ENCODE measurements around the gene ADCY5.

The ADCY5 gene

GRCh38 chr3:123296261-123296660, 152.6 kb downstream of the ADCY5 start:
- no peak for DNase-seq

- no peak for DNase-seq
These were observed 153.0 kb downstream of the ADCY5 start for GRCh38 chr3:123295901-123296250.

- DNase-seq: no peak
These were observed 153.6 kb downstream of the ADCY5 start for GRCh38 chr3:123295171-123295900.

- no peak for DNase-seq
These were observed 154.5 kb downstream of the ADCY5 start for GRCh38 chr3:123294296-123294938.

GRCh38 chr3:123292321-123293310, 156.3 kb downstream of the ADCY5 start:
- DNase-seq: no peak

GRCh38 chr3:123291404-123291803, 157.5 kb downstream of the ADCY5 start:
- DNase-seq: no peak

- no peak for DNase-seq
These were observed 157.9 kb downstream of the ADCY5 start for GRCh38 chr3:123290962-123291361.

GRCh38 chr3:123290107-123290930, 158.6 kb downstream of the ADCY5 start:
- DNase-seq: no peak

GRCh38 chr3:123289391-123290106, 159.3 kb downstream of the ADCY5 start:
- DNase-seq: no peak

GRCh38 chr3:123287962-123288302, 161.0 kb downstream of the ADCY5 start:
- no peak for DNase-seq

GRCh38 chr3:123287051-123287961, 161.6 kb downstream of the ADCY5 start:
- DNase-seq: no peak

GRCh38 chr3:123286308-123287023, 162.4 kb downstream of the ADCY5 start:
- no peak for DNase-seq

GRCh38 chr3:123285931-123286307, 163.0 kb downstream of the ADCY5 start:
- no peak for DNase-seq

- no peak for DNase-seq
These were observed 163.4 kb downstream of the ADCY5 start for GRCh38 chr3:123285479-123285878.

GRCh38 chr3:123285066-123285465, 163.8 kb downstream of the ADCY5 start:
- DNase-seq: no peak

GRCh38 chr3:123284399-123285010, 164.4 kb downstream of the ADCY5 start:
- DNase-seq: no peak

- DNase-seq: no peak
These were observed 165.1 kb downstream of the ADCY5 start for GRCh38 chr3:123283657-123284398.

- DNase-seq: no peak
These were observed 165.8 kb downstream of the ADCY5 start for GRCh38 chr3:123283074-123283473.

- DNase-seq: no peak
These were observed 166.4 kb downstream of the ADCY5 start for GRCh38 chr3:123282461-123282860.

Measured in activated naive CD4-positive, alpha-beta T cell (primary cell).